ENCODE data around the gene DEGS2.

The DEGS2 gene

GRCh38 chr14:100140452-100141078 lies 18.9 kb downstream of the DEGS2 start:
- Histone ChIP-seq H3K9ac (ENCODE audit: low read length) (no peak overlapping the region), H3K9me3 (ENCODE audit: control insufficient read depth, insufficient read depth, low read depth, low read length) (no peaks in the 10 kb centered on the region), H3K27ac (ENCODE audit: low read depth, low read length) (no peak overlapping the region), H3K4me1 (ENCODE audit: control insufficient read depth, insufficient read depth, low read length) (peaks cover 12% of the 10 kb centered on the region), H3K36me3 (ENCODE audit: control insufficient read depth, insufficient read depth, low read length) (peaks cover 17% of the 10 kb centered on the region; the same call in 1 of the 2 replicates), H3K27me3 (ENCODE audit: control insufficient read depth, insufficient read depth, low read length) (no peaks in the 10 kb centered on the region), H3K4me3 (ENCODE audit: low read depth, low read length) (no peak overlapping the region)

GRCh38 chr14:100138955-100139354 lies 20.5 kb downstream of the DEGS2 start:
- H3K27ac ChIP-seq (ENCODE audit: low read depth, low read length) = no peak overlapping the region

GRCh38 chr14:100138082-100138787 lies 21.2 kb downstream of the DEGS2 start:
- H3K4me1 ChIP-seq (ENCODE audit: control insufficient read depth, insufficient read depth, low read length) = peaks cover 12% of the 10 kb centered on the region
- no peaks in the 10 kb centered on the region for H3K27me3 ChIP-seq (ENCODE audit: control insufficient read depth, insufficient read depth, low read length)
- H3K9me3 ChIP-seq (ENCODE audit: control insufficient read depth, insufficient read depth, low read depth, low read length) = no peaks in the 10 kb centered on the region
- H3K36me3 ChIP-seq (ENCODE audit: control insufficient read depth, insufficient read depth, low read length) = peaks cover 15% of the 10 kb centered on the region; the same call in 1 of the 2 replicates
- no peak overlapping the region for H3K4me3 ChIP-seq (ENCODE audit: low read depth, low read length)
- no peak overlapping the region for H3K27ac ChIP-seq (ENCODE audit: low read depth, low read length)
- no peak overlapping the region for H3K9ac ChIP-seq (ENCODE audit: low read length)

More at GRCh38 chr14:100138955-100139354, 20.5 kb downstream of the DEGS2 start:
- peaks cover 16% of the 10 kb centered on the region; the same call in 1 of the 2 replicates for H3K36me3 ChIP-seq (ENCODE audit: control insufficient read depth, insufficient read depth, low read length)
- no peaks in the 10 kb centered on the region for H3K9me3 ChIP-seq (ENCODE audit: control insufficient read depth, insufficient read depth, low read depth, low read length)
- no peaks in the 10 kb centered on the region for H3K27me3 ChIP-seq (ENCODE audit: control insufficient read depth, insufficient read depth, low read length)
- no peak overlapping the region for H3K4me3 ChIP-seq (ENCODE audit: low read depth, low read length)
- H3K9ac ChIP-seq (ENCODE audit: low read length) = no peak overlapping the region
- H3K4me1 ChIP-seq (ENCODE audit: control insufficient read depth, insufficient read depth, low read length) = peaks cover 12% of the 10 kb centered on the region

GRCh38 chr14:100137173-100137572 lies 22.3 kb downstream of the DEGS2 start:
- Histone ChIP-seq H3K4me3 (ENCODE audit: low read depth, low read length) (no peak overlapping the region), H3K36me3 (ENCODE audit: control insufficient read depth, insufficient read depth, low read length) (peaks cover 16% of the 10 kb centered on the region; the same call in 1 of the 2 replicates), H3K27me3 (ENCODE audit: control insufficient read depth, insufficient read depth, low read length) (no peaks in the 10 kb centered on the region), H3K9ac (ENCODE audit: low read length) (no peak overlapping the region), H3K4me1 (ENCODE audit: control insufficient read depth, insufficient read depth, low read length) (peaks cover 16% of the 10 kb centered on the region), H3K27ac (ENCODE audit: low read depth, low read length) (no peak overlapping the region), H3K9me3 (ENCODE audit: control insufficient read depth, insufficient read depth, low read depth, low read length) (no peaks in the 10 kb centered on the region)

- no peaks in the 10 kb centered on the region for H3K27me3 ChIP-seq (ENCODE audit: control insufficient read depth, insufficient read depth, low read length)
- H3K27ac ChIP-seq (ENCODE audit: low read depth, low read length) = no peak overlapping the region
These were observed 23.7 kb downstream of the DEGS2 start for GRCh38 chr14:100135784-100136183.

GRCh38 chr14:100135073-100135472 lies 24.4 kb downstream of the DEGS2 start:
- Histone ChIP-seq H3K4me3 (ENCODE audit: low read depth, low read length) (no peak overlapping the region), H3K9me3 (ENCODE audit: control insufficient read depth, insufficient read depth, low read depth, low read length) (no peaks in the 10 kb centered on the region), H3K36me3 (ENCODE audit: control insufficient read depth, insufficient read depth, low read length) (peaks cover 18% of the 10 kb centered on the region; the same call in 1 of the 2 replicates), H3K27me3 (ENCODE audit: control insufficient read depth, insufficient read depth, low read length) (no peaks in the 10 kb centered on the region), H3K4me1 (ENCODE audit: control insufficient read depth, insufficient read depth, low read length) (peaks cover 22% of the 10 kb centered on the region; the same call in 1 of the 2 replicates), H3K27ac (ENCODE audit: low read depth, low read length) (no peak overlapping the region), H3K9ac (ENCODE audit: low read length) (no peak overlapping the region)

More at GRCh38 chr14:100135784-100136183, 23.7 kb downstream of the DEGS2 start:
- peaks cover 18% of the 10 kb centered on the region; the same call in 1 of the 2 replicates for H3K36me3 ChIP-seq (ENCODE audit: control insufficient read depth, insufficient read depth, low read length)
- peaks cover 26% of the 10 kb centered on the region for H3K4me1 ChIP-seq (ENCODE audit: control insufficient read depth, insufficient read depth, low read length)
- no peaks in the 10 kb centered on the region for H3K9me3 ChIP-seq (ENCODE audit: control insufficient read depth, insufficient read depth, low read depth, low read length)
- no peak overlapping the region for H3K4me3 ChIP-seq (ENCODE audit: low read depth, low read length)
- H3K9ac ChIP-seq (ENCODE audit: low read length) = no peak overlapping the region

GRCh38 chr14:100134586-100134985 lies 24.9 kb downstream of the DEGS2 start:
- Histone ChIP-seq H3K4me1 (ENCODE audit: control insufficient read depth, insufficient read depth, low read length) (peaks cover 21% of the 10 kb centered on the region; the same call in 1 of the 2 replicates), H3K27ac (ENCODE audit: low read depth, low read length) (no peak overlapping the region), H3K36me3 (ENCODE audit: control insufficient read depth, insufficient read depth, low read length) (peaks cover 18% of the 10 kb centered on the region; the same call in 1 of the 2 replicates), H3K9me3 (ENCODE audit: control insufficient read depth, insufficient read depth, low read depth, low read length) (no peaks in the 10 kb centered on the region), H3K27me3 (ENCODE audit: control insufficient read depth, insufficient read depth, low read length) (no peaks in the 10 kb centered on the region), H3K9ac (ENCODE audit: low read length) (no peak overlapping the region), H3K4me3 (ENCODE audit: low read depth, low read length) (no peak overlapping the region)

GRCh38 chr14:100132903-100133510 lies 26.4 kb downstream of the DEGS2 start:
- Histone ChIP-seq H3K9ac (ENCODE audit: low read length) (no peak overlapping the region), H3K36me3 (ENCODE audit: control insufficient read depth, insufficient read depth, low read length) (peaks cover 18% of the 10 kb centered on the region; the same call in 1 of the 2 replicates)

GRCh38 chr14:100132161-100132902 lies 27.1 kb downstream of the DEGS2 start:
- peaks cover 21% of the 10 kb centered on the region; the same call in 1 of the 2 replicates for H3K4me1 ChIP-seq (ENCODE audit: control insufficient read depth, insufficient read depth, low read length)
- H3K36me3 ChIP-seq (ENCODE audit: control insufficient read depth, insufficient read depth, low read length) = peaks cover 19% of the 10 kb centered on the region; the same call in 1 of the 2 replicates
- H3K27ac ChIP-seq (ENCODE audit: low read depth, low read length) = no peak overlapping the region

More at GRCh38 chr14:100132903-100133510, 26.4 kb downstream of the DEGS2 start:
- Histone ChIP-seq H3K27me3 (ENCODE audit: control insufficient read depth, insufficient read depth, low read length) (no peaks in the 10 kb centered on the region), H3K4me3 (ENCODE audit: low read depth, low read length) (no peak overlapping the region), H3K27ac (ENCODE audit: low read depth, low read length) (no peak overlapping the region), H3K9me3 (ENCODE audit: control insufficient read depth, insufficient read depth, low read depth, low read length) (no peaks in the 10 kb centered on the region), H3K4me1 (ENCODE audit: control insufficient read depth, insufficient read depth, low read length) (peaks cover 21% of the 10 kb centered on the region; the same call in 1 of the 2 replicates)

GRCh38 chr14:100131181-100131580 lies 28.3 kb downstream of the DEGS2 start:
- H3K27ac ChIP-seq (ENCODE audit: low read depth, low read length) = no peak overlapping the region
- peaks cover 21% of the 10 kb centered on the region; the same call in 1 of the 2 replicates for H3K4me1 ChIP-seq (ENCODE audit: control insufficient read depth, insufficient read depth, low read length)
- H3K9me3 ChIP-seq (ENCODE audit: control insufficient read depth, insufficient read depth, low read depth, low read length) = no peaks in the 10 kb centered on the region
- no peak overlapping the region for H3K9ac ChIP-seq (ENCODE audit: low read length)
- H3K27me3 ChIP-seq (ENCODE audit: control insufficient read depth, insufficient read depth, low read length) = no peaks in the 10 kb centered on the region
- H3K4me3 ChIP-seq (ENCODE audit: low read depth, low read length) = no peak overlapping the region
- peaks cover 23% of the 10 kb centered on the region for H3K36me3 ChIP-seq (ENCODE audit: control insufficient read depth, insufficient read depth, low read length)

More at GRCh38 chr14:100132161-100132902, 27.1 kb downstream of the DEGS2 start:
- H3K27me3 ChIP-seq (ENCODE audit: control insufficient read depth, insufficient read depth, low read length) = no peaks in the 10 kb centered on the region
- H3K4me3 ChIP-seq (ENCODE audit: low read depth, low read length) = no peak overlapping the region
- H3K9ac ChIP-seq (ENCODE audit: low read length) = no peak overlapping the region
- no peaks in the 10 kb centered on the region for H3K9me3 ChIP-seq (ENCODE audit: control insufficient read depth, insufficient read depth, low read depth, low read length)

All from HUES6 (cell line).